ENCODE measurements around the gene CHMP6.
A peak's percentile ranks its signal among the peaks of the same experiment; 100 is the strongest.
"Not testable (repeated sequence)": the region's sequence is repeated elsewhere in the genome, so short reads cannot be mapped to it uniquely, and the experiment has no call there.

The CHMP6 gene

GRCh38 chr17:81016575-81016974, 24.9 kb downstream of the CHMP6 start:
- DNase-seq: no peak

- not testable (repeated sequence) for DNase-seq
Measured at GRCh38 chr17:81017330-81017729, 25.7 kb downstream of the CHMP6 start.

GRCh38 chr17:81018044-81018802, 26.6 kb downstream of the CHMP6 start:
- peak; percentile 27 for DNase-seq

GRCh38 chr17:81019563-81020442, 28.2 kb downstream of the CHMP6 start:
- DNase-seq: no peak

GRCh38 chr17:81020443-81020766, 28.8 kb downstream of the CHMP6 start:
- no peak for DNase-seq

- DNase-seq: no peak
Measured at GRCh38 chr17:81020767-81021497, 29.3 kb downstream of the CHMP6 start.

- no peak for DNase-seq
Measured at GRCh38 chr17:81021531-81022343, 30.1 kb downstream of the CHMP6 start.

GRCh38 chr17:81022344-81022676, 30.7 kb downstream of the CHMP6 start:
- no peak for DNase-seq

GRCh38 chr17:81025065-81025740, 33.6 kb downstream of the CHMP6 start:
- no peak for DNase-seq

- DNase-seq: no peak
Measured at GRCh38 chr17:81025741-81026129, 34.1 kb downstream of the CHMP6 start.

- no peak for DNase-seq
Measured at GRCh38 chr17:81026266-81027036, 34.8 kb downstream of the CHMP6 start.

GRCh38 chr17:81027038-81027437, 35.4 kb downstream of the CHMP6 start:
- DNase-seq: no peak

- DNase-seq: no peak
Measured at GRCh38 chr17:81027591-81028505, 36.2 kb downstream of the CHMP6 start.

- no peak for DNase-seq
Measured at GRCh38 chr17:81028506-81028858, 36.8 kb downstream of the CHMP6 start.

- no peak for DNase-seq
Measured at GRCh38 chr17:81029859-81030258, 38.2 kb downstream of the CHMP6 start.

- DNase-seq: not testable (repeated sequence)
Measured at GRCh38 chr17:81030312-81030711, 38.7 kb downstream of the CHMP6 start.

- no peak for DNase-seq
Measured at GRCh38 chr17:81030741-81031565, 39.3 kb downstream of the CHMP6 start.

GRCh38 chr17:81031566-81032550, 40.2 kb downstream of the CHMP6 start:
- no peak for DNase-seq
